Gastroesophageal sphincter (tissue), 3 donors: Measurements from ENCODE around the gene ARFIP2.

Experiments
- EP300 ChIP-seq: sonication (generic); formaldehyde crosslinking; IDR thresholded peaks from one replicate; pipeline ENCODE4 v1.6.1; 2017; ENCODE audit warnings: antibody characterized with exemption, mild to moderate bottlenecking
- POLR2A ChIP-seq, 2 donors: fragments of 450-650 bp; IDR thresholded peaks; one replicate each; pipeline ENCODE4 v1.6.1; 2017; ENCODE audit warnings: antibody characterized with exemption in 2 of 2, mild to moderate bottlenecking in 2 of 2, moderate library complexity in 1 of 2
- POLR2AphosphoS5 ChIP-seq: sonication (generic); formaldehyde crosslinking; IDR thresholded peaks from one replicate; pipeline ENCODE4 v1.6.1; 2017; ENCODE audit warnings: antibody characterized with exemption
- TF ChIP-seq, protein P1 (sequence below), 4 experiments: fragments of 200-600 bp in 2 of 4; fragments of 450-650 bp in 2 of 4; sonication (generic) in 1 of 4; IDR thresholded peaks; one replicate each; pipeline ENCODE4 v1.5.1; 2017 to 2019; ENCODE audit warnings: antibody characterized with exemption in 4 of 4, mild to moderate bottlenecking in 2 of 4, moderate library complexity in 2 of 4

DNA sequence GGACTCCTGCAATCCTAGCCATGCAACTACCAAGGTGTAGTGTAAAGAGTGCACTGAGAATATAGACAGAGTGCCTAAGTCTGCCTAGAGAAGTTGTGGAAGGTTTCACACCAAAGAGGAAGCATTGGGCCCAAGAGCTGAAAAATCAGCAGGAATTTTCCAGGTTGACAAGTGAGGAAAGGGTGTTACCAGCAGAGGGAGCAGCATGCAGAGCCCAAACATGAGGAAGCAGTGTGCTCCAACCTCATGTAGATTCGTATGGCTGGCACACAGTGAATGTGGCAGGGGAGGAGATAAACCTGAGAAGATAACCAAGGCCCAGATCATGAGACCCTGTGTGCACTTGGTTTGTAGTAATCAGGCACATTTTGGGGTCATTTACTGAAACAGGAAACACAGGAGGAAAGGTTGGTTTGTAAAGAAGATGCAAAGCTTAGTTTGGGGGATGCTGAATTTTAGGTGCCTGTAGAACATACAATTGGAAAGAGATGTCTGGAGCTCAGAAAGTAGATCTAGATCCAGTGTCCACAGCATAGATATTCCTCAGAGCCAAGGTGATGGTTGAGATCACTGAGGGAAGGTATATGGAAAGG, 42.1 kb downstream of the ARFIP2 start:
- TF ChIP-seq, protein P1, sequence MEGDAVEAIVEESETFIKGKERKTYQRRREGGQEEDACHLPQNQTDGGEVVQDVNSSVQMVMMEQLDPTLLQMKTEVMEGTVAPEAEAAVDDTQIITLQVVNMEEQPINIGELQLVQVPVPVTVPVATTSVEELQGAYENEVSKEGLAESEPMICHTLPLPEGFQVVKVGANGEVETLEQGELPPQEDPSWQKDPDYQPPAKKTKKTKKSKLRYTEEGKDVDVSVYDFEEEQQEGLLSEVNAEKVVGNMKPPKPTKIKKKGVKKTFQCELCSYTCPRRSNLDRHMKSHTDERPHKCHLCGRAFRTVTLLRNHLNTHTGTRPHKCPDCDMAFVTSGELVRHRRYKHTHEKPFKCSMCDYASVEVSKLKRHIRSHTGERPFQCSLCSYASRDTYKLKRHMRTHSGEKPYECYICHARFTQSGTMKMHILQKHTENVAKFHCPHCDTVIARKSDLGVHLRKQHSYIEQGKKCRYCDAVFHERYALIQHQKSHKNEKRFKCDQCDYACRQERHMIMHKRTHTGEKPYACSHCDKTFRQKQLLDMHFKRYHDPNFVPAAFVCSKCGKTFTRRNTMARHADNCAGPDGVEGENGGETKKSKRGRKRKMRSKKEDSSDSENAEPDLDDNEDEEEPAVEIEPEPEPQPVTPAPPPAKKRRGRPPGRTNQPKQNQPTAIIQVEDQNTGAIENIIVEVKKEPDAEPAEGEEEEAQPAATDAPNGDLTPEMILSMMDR (IDR thresholded peaks at IDR 0.05), result peak; percentile 31 to 71 (median 51)
- TF ChIP-seq POLR2A (IDR thresholded peaks at IDR 0.05) (no peak), POLR2AphosphoS5 (no peak), EP300 (no peak)
